ENCODE data around the gene TRIM41. TPM values are rescaled to one million over a fixed set of nuclear protein-coding genes. Genes with fewer than 3 reads are reported as not detected.

The TRIM41 gene
- total RNA-seq, 1 experiment from 2014 or later, result 57.6 TPM

DNA sequence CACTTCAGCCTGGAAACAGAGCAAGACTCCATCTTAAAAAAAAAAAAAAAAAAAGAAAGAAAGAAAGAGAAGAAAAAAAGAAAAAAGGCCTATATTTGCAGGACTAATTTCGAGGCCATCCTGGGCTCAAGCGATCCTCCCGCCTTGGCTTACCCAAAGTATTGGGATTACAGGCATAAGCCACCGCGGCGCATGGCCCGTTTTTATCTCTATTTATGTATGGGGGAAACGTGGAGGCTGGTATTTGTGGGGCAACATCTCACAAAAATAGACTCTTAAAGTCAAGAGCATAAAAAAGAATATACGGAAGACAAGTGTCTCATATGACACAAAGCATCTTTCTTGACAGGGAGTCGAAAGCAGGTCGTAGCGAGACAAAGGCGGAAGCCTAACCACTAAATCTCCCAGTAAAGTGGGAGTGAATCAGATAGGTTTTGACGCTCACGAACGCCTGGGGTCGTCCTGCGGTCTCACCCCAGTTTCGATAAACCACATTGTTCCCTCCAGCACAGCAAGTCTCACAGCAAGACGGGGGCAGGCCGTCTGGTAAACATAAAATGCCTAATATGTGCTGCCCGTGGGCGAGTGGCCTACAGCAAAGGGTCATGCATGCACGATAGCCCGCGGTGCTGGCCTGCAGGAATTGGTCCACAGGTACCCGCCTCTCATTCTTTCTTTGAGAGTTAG lies 1.8 kb upstream of the TRIM41 start:
- intact Hi-C loops (cut with micrococcal nuclease; ENCODE audit: unreplicated experiment), result loop anchor here (10.0 kb wide), 1 partner anchor 416 kb away; the partner anchor contains the start of gene MGAT1
- H3K4me1 ChIP-seq (replicated peaks; ENCODE audit: insufficient read depth), result peaks cover 19% of the 10 kb centered on the region; the same call in 1 of the 2 replicates
- H3K4me3 ChIP-seq, result peak overlapping the region; percentile 68; the same call in 1 of the 2 replicates
- POLR2A ChIA-PET (ENCODE audit: unreplicated experiment), result no interaction called here
- H3K9me2 ChIP-seq (ENCODE audit: insufficient read depth), result no peaks in the 10 kb centered on the region
- H2AFZ ChIP-seq, result no peak overlapping the region
- no peaks in the 10 kb centered on the region for H3K27me3 ChIP-seq (ENCODE audit: insufficient read depth, low read depth)
- CTCF ChIA-PET, result interaction anchor here (0.7 kb wide), 1 partner anchor 435 kb away, joined by 7 read pairs; no protein-coding TSS in a partner anchor
- peaks cover 5% of the 10 kb centered on the region for H4K20me1 ChIP-seq (ENCODE audit: insufficient read depth)
- H3K36me3 ChIP-seq (ENCODE audit: low read depth), result no peaks in the 10 kb centered on the region
- no TSS peak for BruUV-seq (replicated peaks)
- H3K27ac ChIP-seq, result peak overlapping the region; percentile 89
- no peak for DNase-seq
- no peak for TF ChIP-seq EZH2 (IDR thresholded peaks at IDR 0.05; ENCODE audit: low read depth)
- TF ChIP-seq, protein P1, sequence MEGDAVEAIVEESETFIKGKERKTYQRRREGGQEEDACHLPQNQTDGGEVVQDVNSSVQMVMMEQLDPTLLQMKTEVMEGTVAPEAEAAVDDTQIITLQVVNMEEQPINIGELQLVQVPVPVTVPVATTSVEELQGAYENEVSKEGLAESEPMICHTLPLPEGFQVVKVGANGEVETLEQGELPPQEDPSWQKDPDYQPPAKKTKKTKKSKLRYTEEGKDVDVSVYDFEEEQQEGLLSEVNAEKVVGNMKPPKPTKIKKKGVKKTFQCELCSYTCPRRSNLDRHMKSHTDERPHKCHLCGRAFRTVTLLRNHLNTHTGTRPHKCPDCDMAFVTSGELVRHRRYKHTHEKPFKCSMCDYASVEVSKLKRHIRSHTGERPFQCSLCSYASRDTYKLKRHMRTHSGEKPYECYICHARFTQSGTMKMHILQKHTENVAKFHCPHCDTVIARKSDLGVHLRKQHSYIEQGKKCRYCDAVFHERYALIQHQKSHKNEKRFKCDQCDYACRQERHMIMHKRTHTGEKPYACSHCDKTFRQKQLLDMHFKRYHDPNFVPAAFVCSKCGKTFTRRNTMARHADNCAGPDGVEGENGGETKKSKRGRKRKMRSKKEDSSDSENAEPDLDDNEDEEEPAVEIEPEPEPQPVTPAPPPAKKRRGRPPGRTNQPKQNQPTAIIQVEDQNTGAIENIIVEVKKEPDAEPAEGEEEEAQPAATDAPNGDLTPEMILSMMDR (conservative IDR thresholded peaks at IDR 0.05), result no peak
- H3F3A ChIP-seq (ENCODE audit: insufficient read depth, low read depth), result peaks cover 58% of the 10 kb centered on the region
- peak overlapping the region; percentile 91 for H3K4me2 ChIP-seq
- H3K9me3 ChIP-seq (ENCODE audit: insufficient read depth, low read depth), result no peaks in the 10 kb centered on the region
- peaks cover 26% of the 10 kb centered on the region for H3K79me2 ChIP-seq (ENCODE audit: low read depth)

DNA sequence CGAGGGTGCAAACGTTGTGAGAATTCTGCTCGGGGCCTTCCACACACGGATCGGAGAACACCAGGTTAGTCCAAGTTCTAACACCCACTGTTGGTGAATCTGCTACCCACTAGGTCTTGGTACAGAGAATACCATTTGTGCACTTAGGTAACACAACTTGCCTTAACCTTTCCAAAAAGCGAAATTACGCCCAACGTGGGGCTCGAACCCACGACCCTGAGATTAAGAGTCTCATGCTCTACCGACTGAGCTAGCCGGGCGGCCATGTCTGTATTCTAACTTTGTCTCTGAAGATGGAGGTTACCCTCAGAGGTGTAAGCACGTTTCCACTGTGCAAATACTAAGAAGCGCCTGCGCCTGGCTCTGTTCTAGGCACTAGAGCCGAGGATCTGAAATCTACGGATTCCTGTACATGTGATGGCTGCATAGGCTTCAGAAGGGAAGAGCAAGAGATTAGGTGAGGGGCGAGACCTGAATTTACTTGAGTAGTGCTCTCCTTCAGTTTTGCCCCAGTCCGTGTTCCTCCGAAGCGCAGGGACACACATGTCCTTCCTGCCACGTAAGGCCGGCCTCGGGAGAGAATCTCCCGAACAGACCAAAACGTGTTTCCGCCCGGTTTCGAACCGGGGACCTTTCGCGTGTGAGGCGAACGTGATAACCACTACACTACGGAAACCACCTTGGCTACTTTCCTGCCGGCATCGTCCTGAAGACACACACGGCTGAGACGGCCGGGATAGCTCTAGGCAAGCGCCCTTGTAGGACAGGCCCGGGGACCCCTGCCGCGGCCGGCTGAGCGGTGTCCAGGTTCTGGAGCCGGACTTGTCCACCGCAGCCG lies 1.1 kb upstream of the TRIM41 start:
- ChIA-PET POLR2A (ENCODE audit: unreplicated experiment) (interaction anchor here (0.6 kb wide), 3 partner anchors 15 to 38 kb away, joined by 3 read pairs; no protein-coding TSS in a partner anchor), CTCF (no interaction called here)
- DNase-seq, result peak; percentile 93 to 97
- Histone ChIP-seq H3K36me3 (ENCODE audit: low read depth) (peaks cover 5% of the 10 kb centered on the region; the same call in 1 of the 2 replicates), H3K27ac (peak overlapping the region; percentile 89), H3K4me2 (peak overlapping the region; percentile 91), H4K20me1 (ENCODE audit: insufficient read depth) (peaks cover 5% of the 10 kb centered on the region), H3K4me1 (replicated peaks; ENCODE audit: insufficient read depth) (peaks cover 19% of the 10 kb centered on the region; the same call in 1 of the 2 replicates), H2AFZ (peak overlapping the region; percentile 75), H3K9me3 (ENCODE audit: insufficient read depth, low read depth) (no peaks in the 10 kb centered on the region), H3K4me3 (peak overlapping the region; percentile 68), H3K79me2 (ENCODE audit: low read depth) (peaks cover 34% of the 10 kb centered on the region), H3K9me2 (ENCODE audit: insufficient read depth) (no peaks in the 10 kb centered on the region), H3K27me3 (ENCODE audit: insufficient read depth, low read depth) (no peaks in the 10 kb centered on the region), H3F3A (ENCODE audit: insufficient read depth, low read depth) (peaks cover 52% of the 10 kb centered on the region)
- no peak for TF ChIP-seq EZH2 (IDR thresholded peaks at IDR 0.05; ENCODE audit: low read depth)
- TF ChIP-seq, protein P1 (conservative IDR thresholded peaks at IDR 0.05), result no peak
- no TSS peak for BruUV-seq (replicated peaks)
- intact Hi-C loops (cut with micrococcal nuclease; ENCODE audit: unreplicated experiment), result loop anchor here (1.0 to 10.0 kb wide), 4 partner anchors 15 to 417 kb away; partner anchors contain the start of gene MGAT1

DNA sequence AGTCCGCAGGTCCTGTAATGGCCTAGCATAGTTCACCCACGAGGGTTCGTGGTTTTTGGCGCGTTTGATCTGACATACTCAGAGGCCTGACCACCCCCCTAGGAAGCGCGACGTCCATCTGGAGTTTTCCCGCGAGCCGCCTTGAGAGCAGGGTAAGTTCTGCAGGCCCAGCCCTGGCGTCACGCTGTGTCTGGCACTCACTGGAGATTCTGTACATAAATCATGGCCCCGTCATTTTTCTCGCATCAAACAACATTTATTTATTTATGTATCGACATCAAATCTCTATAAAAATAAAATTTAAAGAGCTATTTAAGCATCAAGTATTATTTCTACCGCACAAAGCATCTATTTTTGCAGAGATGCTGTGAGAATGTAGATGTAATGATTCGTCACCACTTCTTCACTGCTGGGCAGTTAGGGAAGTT lies 437 bp upstream of the TRIM41 start:
- TSS peak; percentile 85 for BruUV-seq (replicated peaks)
- intact Hi-C loops (cut with micrococcal nuclease; ENCODE audit: unreplicated experiment), result loop anchor here (1.0 to 10.0 kb wide), 6 partner anchors 15 to 418 kb away; partner anchors contain the start of genes MGAT1 and ZFP62
- POLR2A ChIA-PET (ENCODE audit: unreplicated experiment), result interaction anchor here (0.6 to 1.4 kb wide), 3 partner anchors 21 to 38 kb away, joined by 3 to 18 read pairs (median 3); partner anchors contain the start of gene RACK1

More for the DNA sequence above, 437 bp upstream of the TRIM41 start:
- no peaks in the 10 kb centered on the region for H3K27me3 ChIP-seq (ENCODE audit: insufficient read depth, low read depth)
- DNase-seq, result no peak
- H4K20me1 ChIP-seq (ENCODE audit: insufficient read depth), result peaks cover 3% of the 10 kb centered on the region
- H3K36me3 ChIP-seq (ENCODE audit: low read depth), result peaks cover 11% of the 10 kb centered on the region
- peaks cover 39% of the 10 kb centered on the region for H3K79me2 ChIP-seq (ENCODE audit: low read depth)
- peak overlapping the region; percentile 91 for H3K4me2 ChIP-seq
- H2AFZ ChIP-seq, result peak overlapping the region; percentile 75
- peaks cover 18% of the 10 kb centered on the region; the same call in 1 of the 2 replicates for H3K4me1 ChIP-seq (replicated peaks; ENCODE audit: insufficient read depth)
- H3K27ac ChIP-seq, result peak overlapping the region; percentile 89
- CTCF ChIA-PET, result no interaction called here
- H3F3A ChIP-seq (ENCODE audit: insufficient read depth, low read depth), result peaks cover 46% of the 10 kb centered on the region
- H3K9me2 ChIP-seq (ENCODE audit: insufficient read depth), result no peaks in the 10 kb centered on the region
- H3K9me3 ChIP-seq (ENCODE audit: insufficient read depth, low read depth), result no peaks in the 10 kb centered on the region
- TF ChIP-seq, protein P1 (conservative IDR thresholded peaks at IDR 0.05), result no peak; the same call in 1 of the 2 replicates
- no peak for TF ChIP-seq EZH2 (IDR thresholded peaks at IDR 0.05; ENCODE audit: low read depth)
- peak overlapping the region; percentile 68 for H3K4me3 ChIP-seq
